HepG2 (cell line): ENCODE results near the gene TUBA4B. TPM values are rescaled to one million over a fixed set of nuclear protein-coding genes. Genes with fewer than 3 reads are reported as not detected.

ENCODE experiments used
- ATAC-seq: fragments of 200-7000 bp; cut with Tn5 transposase; 3 replicates; pipeline ENCODE4 v1.9.1; 2020; ENCODE audit warnings: mild to moderate bottlenecking, moderate library complexity
- BruUV-seq: library from RNA; stranded (reverse); fragments of 400-500 nt; replicated peaks from 2 replicates; lab custom pipeline; 2021; lab: Mats Ljungman, UMichigan
- CTCF ChIA-PET: fragments of 300-600 bp; formaldehyde crosslinking; extraction: SDS; loops from one replicate; lab custom pipeline; 2021; ENCODE audit warnings: low total read pairs, inconsistent platforms, low intra/inter-chr PET ratio; lab: Yijun Ruan, JAX
- POLR2A ChIA-PET: fragments of 350-600 bp; sonication (Branson Sonifier 250); formaldehyde crosslinking; loops from one replicate; lab custom pipeline; 2020; ENCODE audit warnings: antibody characterized with exemption, inconsistent platforms; lab: Yijun Ruan, JAX
- DNase-seq: peaks from one replicate; pipeline ENCODE4 v3.0.0-alpha.2; 2015; ENCODE audit warnings: low spot score
- FAIRE-seq: peaks from 3 replicates; lab custom pipeline; 2011; peaks lifted over from hg19 to GRCh38; lab: Jason Lieb, UNC
- H2AFZ ChIP-seq: one replicate; pipeline ENCODE4 v1.6.1; 2011; ENCODE audit warnings: low read length, inconsistent platforms
- H3K27ac ChIP-seq: fragments of 300-600 bp; 3 replicates; pipeline ENCODE4 v1.8.0; 2011; ENCODE audit warnings: mixed run types, mild to moderate bottlenecking, mixed read lengths, low read length, inconsistent platforms; ENCODE audit not compliant: insufficient read depth; ENCODE audit errors: extremely low read length
- H3K27me3 ChIP-seq, 2 experiments: fragments of 200-600 bp in 1 of 2; 2 replicates in 1 of 2; 3 replicates in 1 of 2; pipeline versions ENCODE4 v1.6.0 to v1.8.0; 2011; ENCODE audit warnings: low read length in 2 of 2, mild to moderate bottlenecking in 2 of 2, moderate library complexity in 2 of 2, inconsistent platforms in 1 of 2; ENCODE audit not compliant: insufficient read depth in 2 of 2, control insufficient read depth in 1 of 2
- H3K36me3 ChIP-seq, 2 experiments: fragments of 200-600 bp in 1 of 2; replicated peaks in 1 of 2; 2 replicates in 1 of 2; 3 replicates in 1 of 2; pipeline versions ENCODE4 v1.5.1 to v1.8.0; 2011; ENCODE audit warnings: low read length in 2 of 2, inconsistent platforms in 1 of 2; ENCODE audit not compliant: insufficient read depth in 2 of 2, control insufficient read depth in 1 of 2
- H3K4me1 ChIP-seq: 2 replicates; pipeline ENCODE4 v1.5.1; 2012; ENCODE audit warnings: low read length, inconsistent platforms; ENCODE audit not compliant: insufficient read depth
- H3K4me2 ChIP-seq: 2 replicates; pipeline ENCODE4 v1.6.0; 2011; ENCODE audit warnings: low read depth, low read length, inconsistent platforms
- H3K4me3 ChIP-seq, 3 experiments: fragments of 200-600 bp in 1 of 3; sonication (generic), shearing (Covaris generic) in 1 of 3; replicated peaks in 1 of 3; 2 replicates each; pipeline ENCODE4 v1.5.1; 2011 to 2016; ENCODE audit warnings: low read length in 3 of 3, inconsistent platforms in 2 of 3, low read depth in 2 of 3, mild to moderate bottlenecking in 2 of 3, control low read depth in 1 of 3, mixed read lengths in 1 of 3; ENCODE audit not compliant: insufficient read depth in 1 of 3
- H3K79me2 ChIP-seq: one replicate; pipeline ENCODE4 v1.6.1; 2011; ENCODE audit warnings: low read length, inconsistent platforms; ENCODE audit not compliant: insufficient read depth
- H3K9ac ChIP-seq: 2 replicates; pipeline ENCODE4 v1.6.0; 2011; ENCODE audit warnings: mild to moderate bottlenecking, low read depth, low read length, inconsistent platforms; ENCODE audit not compliant: insufficient read depth
- H3K9me3 ChIP-seq: 2 replicates; pipeline ENCODE4 v1.5.1; 2012; ENCODE audit warnings: mild to moderate bottlenecking, low read length
- H4K20me1 ChIP-seq: 2 replicates; pipeline ENCODE4 v1.6.0; 2011; ENCODE audit warnings: inconsistent platforms, mild to moderate bottlenecking, low read length, moderate library complexity; ENCODE audit not compliant: insufficient read depth
- ELF4 ChIP-seq: sonication (generic); formaldehyde crosslinking; IDR thresholded peaks from 2 replicates; pipeline ENCODE4 v1.5.0; 2020; ENCODE audit warnings: missing genetic modification reagents, mild to moderate bottlenecking, moderate library complexity, borderline replicate concordance
- FIP1L1 ChIP-seq: fragments of 200-400 bp; formaldehyde crosslinking; IDR thresholded peaks from 2 replicates; pipeline ENCODE4 v1.6.1; 2018; ENCODE audit warnings: low read depth, mild to moderate bottlenecking, low read length, moderate library complexity, borderline replicate concordance; ENCODE audit not compliant: insufficient read depth
- JARID2 ChIP-seq: sonication (generic); formaldehyde crosslinking; IDR thresholded peaks from 2 replicates; pipeline ENCODE4 v1.8.1; 2023; ENCODE audit warnings: missing genetic modification reagents, inconsistent platforms; ENCODE audit not compliant: insufficient replicate concordance
- KDM5A ChIP-seq: fragments of 200-600 bp; sonication (generic); IDR thresholded peaks from 2 replicates; pipeline ENCODE4 v1.7.0; 2018; ENCODE audit warnings: antibody characterized with exemption, mild to moderate bottlenecking, low read length, borderline replicate concordance
- MTF2 ChIP-seq: sonication (generic); formaldehyde crosslinking; IDR thresholded peaks from 2 replicates; pipeline ENCODE4 v1.5.0; 2020; ENCODE audit warnings: missing genetic modification reagents, borderline replicate concordance
- NFYC ChIP-seq: IDR thresholded peaks from 2 replicates; pipeline ENCODE4 v1.6.1; 2016; ENCODE audit warnings: missing genetic modification reagents, missing compliant biosample characterization
- PRPF4 ChIP-seq: fragments of 200-400 bp; formaldehyde crosslinking; IDR thresholded peaks from 2 replicates; pipeline ENCODE4 v1.6.1; 2016; ENCODE audit warnings: low read length, low read depth; ENCODE audit not compliant: poor library complexity, severe bottlenecking
- RFX5 ChIP-seq: IDR thresholded peaks from 2 replicates; pipeline ENCODE4 v1.6.1; 2011; ENCODE audit warnings: low read depth, low read length, improper control_type of control experiment
- TOPORS ChIP-seq: sonication (generic); formaldehyde crosslinking; IDR thresholded peaks from 2 replicates; pipeline ENCODE4 v1.8.0; 2023; ENCODE audit warnings: mild to moderate bottlenecking, missing genetic modification reagents
- ZBTB26 ChIP-seq: IDR thresholded peaks from 2 replicates; pipeline ENCODE4 v1.6.1; 2016; ENCODE audit warnings: missing compliant biosample characterization, missing genetic modification reagents, borderline replicate concordance
- ZBTB38 ChIP-seq: sonication (generic); formaldehyde crosslinking; IDR thresholded peaks from 2 replicates; pipeline ENCODE4 v1.5.1; 2020; ENCODE audit warnings: mild to moderate bottlenecking, missing genetic modification reagents
- ZC3H4 ChIP-seq: sonication (generic); formaldehyde crosslinking; IDR thresholded peaks from 2 replicates; pipeline ENCODE4 v1.4.0; 2020; ENCODE audit warnings: missing genetic modification reagents, borderline replicate concordance
- ZNF20 ChIP-seq: sonication (generic); formaldehyde crosslinking; IDR thresholded peaks from 2 replicates; pipeline ENCODE4 v1.4.0; 2020; ENCODE audit warnings: mild to moderate bottlenecking, moderate library complexity, missing genetic modification reagents
- ZNF232 ChIP-seq: sonication (generic); formaldehyde crosslinking; IDR thresholded peaks from 2 replicates; pipeline ENCODE4 v1.4.0; 2020; ENCODE audit warnings: missing genetic modification reagents, borderline replicate concordance
- ZNF253 ChIP-seq: sonication (generic); formaldehyde crosslinking; IDR thresholded peaks from 2 replicates; pipeline ENCODE4 v1.8.0; 2022; ENCODE audit warnings: mild to moderate bottlenecking, missing genetic modification reagents, borderline replicate concordance
- ZNF256 ChIP-seq: sonication (generic); formaldehyde crosslinking; conservative IDR thresholded peaks from 2 replicates; pipeline ENCODE4 v1.4.0; 2020; ENCODE audit warnings: missing genetic modification reagents
- ZNF33B ChIP-seq: sonication (generic); formaldehyde crosslinking; IDR thresholded peaks from 2 replicates; pipeline ENCODE4 v1.5.1; 2020; ENCODE audit warnings: mild to moderate bottlenecking, missing genetic modification reagents
- ZNF800 ChIP-seq: sonication (generic); formaldehyde crosslinking; IDR thresholded peaks from 2 replicates; pipeline ENCODE4 v1.4.0; 2020; ENCODE audit warnings: missing genetic modification reagents
- WGBS: methylation state at CpG from one replicate; pipeline ENCODE4 v1.1.6; 2017; ENCODE audit warnings: low lambda C conversion rate; 5-methylcytosine and 5-hydroxymethylcytosine counted together
- in situ Hi-C: cut with HindIII; loops from 2 replicates; pipeline ENCODE4 v1.10.0; 2017; ENCODE audit warnings: low pct_unique_long_range_greater_than_20kb; ENCODE audit not compliant: extremely low pct_ligation_motif_present
- intact Hi-C: fragments of 100-400 bp; cut with micrococcal nuclease; formaldehyde crosslinking; loops from one replicate; pipeline ENCODE4 v1.10.0; 2022; ENCODE audit not compliant: unreplicated experiment
- polyA plus RNA-seq, 8 experiments: library from polyadenylated mRNA; depleted of rRNA in 3 of 8; stranded (reverse) in 7 of 8; unstranded in 1 of 8; fragments of >200 nt; fragmentation: Illumina TruSeq in 4 of 8; extraction: Trizol in 4 of 8; gene quantifications; 2 replicates each; pipeline versions ENCODE4 v1.2.1 to v1.2.3, GENCODE V29; 2011 to 2016; ENCODE audit warnings: low read depth in 4 of 8, missing spikeins in 1 of 8, mixed read lengths in 1 of 8; ENCODE audit not compliant: insufficient read depth in 1 of 8
- total RNA-seq, 5 experiments: library from RNA; depleted of rRNA; stranded (reverse); fragments of >200 nt; fragmentation: Illumina TruSeq; extraction: Trizol; gene quantifications; 2 replicates each; pipeline ENCODE4 v1.2.3, GENCODE V29; 2016; ENCODE audit warnings: low read depth in 1 of 5
- TF ChIP-seq, protein P1 (sequence below): sonication (generic); formaldehyde crosslinking; IDR thresholded peaks from 2 replicates; pipeline ENCODE4 v1.4.0; 2020; ENCODE audit warnings: low read depth, mild to moderate bottlenecking, missing genetic modification reagents

TUBA4B gene
- total and polyA plus RNA-seq, 2 of the 13 experiments (the other 11 are each of a cell fraction or from before 2014, with no cell fraction given): 0.18 to 0.22 TPM

DNA sequence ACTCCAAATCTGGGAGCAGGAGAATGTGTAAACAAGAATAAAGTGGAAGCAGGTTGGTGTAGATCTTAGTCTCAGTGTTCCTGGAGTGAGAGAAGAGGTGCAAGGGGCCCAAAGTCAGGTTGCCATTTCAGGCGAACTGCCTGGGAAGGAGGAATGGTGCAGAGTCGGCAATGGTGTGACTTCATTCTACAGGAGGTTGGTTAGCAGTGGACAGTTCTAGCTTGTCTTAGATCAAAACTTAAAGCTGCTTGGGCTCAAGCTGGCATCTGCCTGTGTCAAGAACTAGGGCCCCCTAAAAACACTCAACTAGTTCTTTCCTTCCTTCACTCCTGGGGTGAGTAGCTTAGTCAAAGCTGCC, 4.2 kb upstream of the TUBA4B start:
- Histone ChIP-seq H3K9ac (peak overlapping the region; percentile 80), H3K9me3 (no peaks in the 10 kb centered on the region), H4K20me1 (no peaks in the 10 kb centered on the region), H3K27me3 (peaks cover 0 to 10% of the 10 kb centered on the region in 2 experiments; a peak in 1 of 5 replicates), H3K79me2 (peaks cover 14% of the 10 kb centered on the region), H3K36me3 (peaks cover 1 to 13% of the 10 kb centered on the region in 2 experiments; a peak in 4 of 5 replicates), H3K4me2 (peak overlapping the region; percentile 94), H2AFZ (no peak overlapping the region), H3K4me3 (peak overlapping the region in 2 of 3 experiments; percentile 24 to 61; a peak in 4 of 6 replicates), H3K4me1 (peaks cover 80% of the 10 kb centered on the region), H3K27ac (peak overlapping the region; percentile 91)
- ChIA-PET CTCF (interaction anchor here (1.6 kb wide), 1 partner anchor 46 kb away, joined by 5 read pairs; no protein-coding TSS in a partner anchor), POLR2A (interaction anchor here (0.6 to 5.7 kb wide), 31 partner anchors 9 to 467 kb away, joined by 3 to 73 read pairs (median 7); partner anchors contain the start of genes ABCB6, ANKZF1, ATG9A and CNPPD1)
- in situ Hi-C loops: no loop called here
- WGBS: 67% methylated on average over 2 of the region's 2 CpGs
- DNase-seq (no peak), FAIRE-seq (no peak), ATAC-seq (no peak; the same call in 2 of the 3 replicates)
- no TSS peak for BruUV-seq
- intact Hi-C loops: loop anchor here (1.0 to 2.0 kb wide), 2 partner anchors 30 to 46 kb away; partner anchors contain the start of gene DNAJB2
- 0 out of 2 replicates have a peak, but pooled peaks have one; percentile 10 for TF ChIP-seq ZNF800 (CRISPR knock-in tag)
- TF ChIP-seq, protein P1, sequence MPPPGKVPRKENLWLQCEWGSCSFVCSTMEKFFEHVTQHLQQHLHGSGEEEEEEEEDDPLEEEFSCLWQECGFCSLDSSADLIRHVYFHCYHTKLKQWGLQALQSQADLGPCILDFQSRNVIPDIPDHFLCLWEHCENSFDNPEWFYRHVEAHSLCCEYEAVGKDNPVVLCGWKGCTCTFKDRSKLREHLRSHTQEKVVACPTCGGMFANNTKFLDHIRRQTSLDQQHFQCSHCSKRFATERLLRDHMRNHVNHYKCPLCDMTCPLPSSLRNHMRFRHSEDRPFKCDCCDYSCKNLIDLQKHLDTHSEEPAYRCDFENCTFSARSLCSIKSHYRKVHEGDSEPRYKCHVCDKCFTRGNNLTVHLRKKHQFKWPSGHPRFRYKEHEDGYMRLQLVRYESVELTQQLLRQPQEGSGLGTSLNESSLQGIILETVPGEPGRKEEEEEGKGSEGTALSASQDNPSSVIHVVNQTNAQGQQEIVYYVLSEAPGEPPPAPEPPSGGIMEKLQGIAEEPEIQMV (CRISPR knock-in tag): peak; percentile 11; the same call in 1 of the 2 replicates
- TF ChIP-seq TOPORS (CRISPR knock-in tag): 0 out of 2 replicates have a peak, but pooled peaks have one; percentile 23
- 0 out of 2 replicates have a peak, but pooled peaks have one; percentile 6 for TF ChIP-seq ZNF232 (CRISPR knock-in tag)
- TF ChIP-seq ZNF253 (CRISPR knock-in tag): 0 out of 2 replicates have a peak, but pooled peaks have one; percentile 3
- 0 out of 2 replicates have a peak, but pooled peaks have one; percentile 23 for TF ChIP-seq ZBTB26
- no peak for TF ChIP-seq MTF2 (CRISPR knock-in tag)
- TF ChIP-seq ZC3H4 (CRISPR knock-in tag): 0 out of 2 replicates have a peak, but pooled peaks have one; percentile 14
- TF ChIP-seq ZNF20 (CRISPR knock-in tag): no peak
- TF ChIP-seq ZBTB38 (CRISPR knock-in tag): no peak
- no peak for TF ChIP-seq NFYC (CRISPR knock-in tag)
- TF ChIP-seq JARID2 (CRISPR knock-in tag): peak; percentile 58
- no peak for TF ChIP-seq ZNF256 (CRISPR knock-in tag)
- 0 out of 2 replicates have a peak, but pooled peaks have one; percentile 49 for TF ChIP-seq KDM5A
- TF ChIP-seq ZNF33B (CRISPR knock-in tag): 0 out of 2 replicates have a peak, but pooled peaks have one; percentile 14
- 0 out of 2 replicates have a peak, but pooled peaks have one; percentile 1 for TF ChIP-seq ELF4 (CRISPR knock-in tag)
- no peak for TF ChIP-seq PRPF4
- TF ChIP-seq FIP1L1: peak; percentile 16; the same call in 1 of the 2 replicates
- TF ChIP-seq RFX5: no peak
